Measurements from ENCODE around the gene PLXNA4. TPM values are rescaled to one million over a fixed set of nuclear protein-coding genes. Genes with fewer than 3 reads are reported as not detected.

PLXNA4 gene
- total RNA-seq, 2 donors from 2014 or later, result 24.0 to 42.7 TPM

DNA sequence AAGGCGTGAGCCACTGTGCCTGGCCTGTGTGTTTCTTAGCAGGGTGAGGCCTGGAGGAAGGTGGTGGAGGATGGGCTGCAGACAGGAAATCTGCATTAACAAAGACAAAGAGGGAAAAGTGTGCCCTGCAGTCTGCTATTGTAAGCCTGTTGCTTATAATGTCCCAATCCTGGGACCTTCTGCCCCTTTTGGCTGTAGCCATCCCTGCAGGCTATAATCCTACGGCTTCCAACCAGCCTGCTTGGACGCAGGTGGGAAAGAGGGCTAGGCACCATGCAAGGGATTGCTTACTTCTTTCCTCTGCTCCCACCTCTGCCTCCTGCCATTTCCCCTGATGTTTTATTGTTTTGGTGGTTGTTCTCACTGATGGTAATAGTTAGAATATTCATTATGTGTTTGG lies 434.3 kb downstream of the PLXNA4 start:
- H3K9me3 Mint-ChIP-seq, result no peaks in the 10 kb centered on the region
- WGBS, 2 experiments (ENCODE audit: insufficient coverage in 1 of 2, insufficient read length in 1 of 2), result 78 to 100% methylated on average over 1 to 3 of the region's 3 CpGs
- no peaks in the 10 kb centered on the region for H3K27me3 Mint-ChIP-seq (ENCODE audit: insufficient read depth)
- no peak overlapping the region for H3K9ac ChIP-seq (ENCODE audit: extremely low read depth, low read length, poor library complexity, severe bottlenecking)
- peaks cover 33% of the 10 kb centered on the region for H3K36me3 ChIP-seq (ENCODE audit: control insufficient read depth, insufficient read depth, low read length)
- peaks cover 16% of the 10 kb centered on the region for H3K4me1 Mint-ChIP-seq
- no peak overlapping the region for H3K4me3 ChIP-seq (ENCODE audit: low read length)
- H3K4me1 ChIP-seq (ENCODE audit: control insufficient read depth, insufficient read depth, low read length), result no peaks in the 10 kb centered on the region
- peaks cover 63% of the 10 kb centered on the region for H3K36me3 Mint-ChIP-seq (ENCODE audit: low read depth)
- DNase-seq, result no peak
- no peaks in the 10 kb centered on the region for H3K9me3 ChIP-seq (ENCODE audit: control insufficient read depth, low read length)
- H3K4me3 Mint-ChIP-seq, result no peak overlapping the region
- H3K27me3 ChIP-seq (ENCODE audit: control insufficient read depth, insufficient read depth, low read length, poor library complexity, severe bottlenecking), result no peaks in the 10 kb centered on the region
- TF ChIP-seq, protein P1, sequence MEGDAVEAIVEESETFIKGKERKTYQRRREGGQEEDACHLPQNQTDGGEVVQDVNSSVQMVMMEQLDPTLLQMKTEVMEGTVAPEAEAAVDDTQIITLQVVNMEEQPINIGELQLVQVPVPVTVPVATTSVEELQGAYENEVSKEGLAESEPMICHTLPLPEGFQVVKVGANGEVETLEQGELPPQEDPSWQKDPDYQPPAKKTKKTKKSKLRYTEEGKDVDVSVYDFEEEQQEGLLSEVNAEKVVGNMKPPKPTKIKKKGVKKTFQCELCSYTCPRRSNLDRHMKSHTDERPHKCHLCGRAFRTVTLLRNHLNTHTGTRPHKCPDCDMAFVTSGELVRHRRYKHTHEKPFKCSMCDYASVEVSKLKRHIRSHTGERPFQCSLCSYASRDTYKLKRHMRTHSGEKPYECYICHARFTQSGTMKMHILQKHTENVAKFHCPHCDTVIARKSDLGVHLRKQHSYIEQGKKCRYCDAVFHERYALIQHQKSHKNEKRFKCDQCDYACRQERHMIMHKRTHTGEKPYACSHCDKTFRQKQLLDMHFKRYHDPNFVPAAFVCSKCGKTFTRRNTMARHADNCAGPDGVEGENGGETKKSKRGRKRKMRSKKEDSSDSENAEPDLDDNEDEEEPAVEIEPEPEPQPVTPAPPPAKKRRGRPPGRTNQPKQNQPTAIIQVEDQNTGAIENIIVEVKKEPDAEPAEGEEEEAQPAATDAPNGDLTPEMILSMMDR (conservative IDR thresholded peaks at IDR 0.05), result no peak
- H3K27ac ChIP-seq (ENCODE audit: low read depth, low read length), result no peak overlapping the region
- H3K27ac Mint-ChIP-seq, result no peak overlapping the region

DNA sequence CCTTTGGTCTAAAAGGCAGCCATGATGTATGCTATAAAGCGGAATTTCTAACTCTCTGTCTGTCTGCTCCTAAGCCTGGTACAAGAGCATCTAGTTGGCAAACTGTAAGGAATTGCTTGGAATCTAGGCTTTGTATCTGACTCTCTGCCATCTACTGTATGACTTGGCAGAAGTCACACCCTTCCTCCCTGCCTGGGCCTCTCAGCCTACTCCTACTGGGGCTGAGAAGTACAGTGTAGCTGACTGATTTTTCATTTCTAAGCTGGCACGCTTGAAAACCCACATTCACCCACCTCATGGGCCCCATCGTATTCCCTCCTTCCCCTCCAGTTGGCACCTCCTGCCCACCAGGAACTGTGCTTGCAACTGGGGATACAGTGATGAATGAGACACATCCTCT lies 435.2 kb downstream of the PLXNA4 start:
- Mint-ChIP-seq H3K36me3 (ENCODE audit: low read depth) (peaks cover 59% of the 10 kb centered on the region), H3K27me3 (ENCODE audit: insufficient read depth) (no peaks in the 10 kb centered on the region), H3K9me3 (no peaks in the 10 kb centered on the region), H3K4me1 (peaks cover 16% of the 10 kb centered on the region), H3K4me3 (no peak overlapping the region), H3K27ac (no peak overlapping the region)
- no peak overlapping the region for H3K9ac ChIP-seq (ENCODE audit: extremely low read depth, low read length, poor library complexity, severe bottlenecking)
- H3K36me3 ChIP-seq (ENCODE audit: control insufficient read depth, insufficient read depth, low read length), result peaks cover 35% of the 10 kb centered on the region
- no peaks in the 10 kb centered on the region for H3K27me3 ChIP-seq (ENCODE audit: control insufficient read depth, insufficient read depth, low read length, poor library complexity, severe bottlenecking)
- no peak for DNase-seq
- no peak overlapping the region for H3K4me3 ChIP-seq (ENCODE audit: low read length)
- 92 to 100% methylated on average over 3 of the region's 3 CpGs for WGBS, 2 experiments (ENCODE audit: insufficient coverage in 1 of 2, insufficient read length in 1 of 2)
- H3K9me3 ChIP-seq (ENCODE audit: control insufficient read depth, low read length), result no peaks in the 10 kb centered on the region
- H3K27ac ChIP-seq (ENCODE audit: low read depth, low read length), result no peak overlapping the region
- H3K4me1 ChIP-seq (ENCODE audit: control insufficient read depth, insufficient read depth, low read length), result no peaks in the 10 kb centered on the region
- TF ChIP-seq, protein P1 (conservative IDR thresholded peaks at IDR 0.05), result no peak

DNA sequence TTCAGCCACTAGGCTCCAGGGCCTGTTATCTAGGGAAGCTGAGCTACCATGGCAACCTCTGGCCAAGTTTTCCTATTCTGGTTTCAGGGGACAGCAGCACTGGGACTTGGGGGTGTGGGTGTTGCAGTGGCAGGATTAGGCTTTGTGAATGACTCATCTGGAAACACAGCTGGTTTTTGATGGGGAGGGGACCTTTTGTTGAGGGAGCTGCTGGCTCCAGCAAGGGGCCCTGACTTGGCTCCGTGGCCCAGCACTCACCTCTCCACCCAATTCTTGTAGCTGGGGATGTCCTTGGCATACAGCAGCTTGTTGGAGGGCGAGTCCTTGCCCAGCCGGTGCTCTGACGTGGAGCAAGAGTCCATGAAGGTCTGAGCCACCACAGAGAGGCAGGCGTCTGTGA lies 435.9 kb downstream of the PLXNA4 start:
- H3K4me1 ChIP-seq (ENCODE audit: control insufficient read depth, insufficient read depth, low read length), result no peaks in the 10 kb centered on the region
- H3K9ac ChIP-seq (ENCODE audit: extremely low read depth, low read length, poor library complexity, severe bottlenecking), result no peak overlapping the region
- H3K27me3 ChIP-seq (ENCODE audit: control insufficient read depth, insufficient read depth, low read length, poor library complexity, severe bottlenecking), result no peaks in the 10 kb centered on the region
- H3K4me3 Mint-ChIP-seq, result no peak overlapping the region
- no peak overlapping the region for H3K27ac Mint-ChIP-seq
- peaks cover 16% of the 10 kb centered on the region for H3K4me1 Mint-ChIP-seq
- H3K9me3 Mint-ChIP-seq, result no peaks in the 10 kb centered on the region
- peaks cover 54% of the 10 kb centered on the region for H3K36me3 Mint-ChIP-seq (ENCODE audit: low read depth)
- no peak for DNase-seq
- peaks cover 32% of the 10 kb centered on the region for H3K36me3 ChIP-seq (ENCODE audit: control insufficient read depth, insufficient read depth, low read length)
- no peaks in the 10 kb centered on the region for H3K27me3 Mint-ChIP-seq (ENCODE audit: insufficient read depth)
- no peaks in the 10 kb centered on the region for H3K9me3 ChIP-seq (ENCODE audit: control insufficient read depth, low read length)
- 91 to 95% methylated on average over 3 to 5 of the region's 5 CpGs for WGBS, 2 experiments (ENCODE audit: insufficient coverage in 1 of 2, insufficient read length in 1 of 2)
- H3K27ac ChIP-seq (ENCODE audit: low read depth, low read length), result no peak overlapping the region
- TF ChIP-seq, protein P1 (conservative IDR thresholded peaks at IDR 0.05), result no peak
- H3K4me3 ChIP-seq (ENCODE audit: low read length), result no peak overlapping the region

Data from endodermal cell (in vitro differentiated cells).